Hepatocyte (in vitro differentiated cells): ENCODE measurements around the gene LDLRAD4. TPM values are rescaled to one million over a fixed set of nuclear protein-coding genes. Genes with fewer than 3 reads are reported as not detected.

Experiments used
- DNase-seq: peaks from one replicate; pipeline ENCODE4 v3.0.0-alpha.2; 2016; ENCODE audit warnings: low spot score
- H2AFZ ChIP-seq: fragments of 200-600 bp; sonication (generic); 2 replicates; pipeline ENCODE4 v1.6.0; 2016; ENCODE audit warnings: antibody characterized with exemption, mild to moderate bottlenecking
- H3K27ac ChIP-seq: fragments of 200-600 bp; sonication (generic); 2 replicates; pipeline ENCODE4 v1.5.1; 2016; ENCODE audit warnings: mild to moderate bottlenecking
- H3K27me3 ChIP-seq: fragments of 200-600 bp; sonication (generic); 2 replicates; pipeline ENCODE4 v1.6.1; 2016
- H3K36me3 ChIP-seq: fragments of 200-600 bp; sonication (generic); replicated peaks from 2 replicates; pipeline ENCODE4 v1.5.1; 2016; ENCODE audit warnings: low read depth; ENCODE audit not compliant: insufficient read depth
- H3K4me1 ChIP-seq: fragments of 200-600 bp; sonication (generic); 2 replicates; pipeline ENCODE4 v1.5.1; 2016; ENCODE audit warnings: mild to moderate bottlenecking, moderate library complexity; ENCODE audit not compliant: insufficient read depth
- H3K4me2 ChIP-seq: fragments of 200-600 bp; sonication (generic); 2 replicates; pipeline ENCODE4 v1.6.0; 2016
- H3K4me3 ChIP-seq: fragments of 200-600 bp; sonication (generic); 2 replicates; pipeline ENCODE4 v1.5.1; 2016; ENCODE audit warnings: mild to moderate bottlenecking
- H3K79me2 ChIP-seq: fragments of 200-600 bp; sonication (generic); 2 replicates; pipeline ENCODE4 v1.6.0; 2017; ENCODE audit warnings: mild to moderate bottlenecking
- H3K9me2 ChIP-seq: fragments of 200-600 bp; sonication (generic); replicated peaks from 2 replicates; pipeline ENCODE4 v1.6.0; 2017; ENCODE audit warnings: mild to moderate bottlenecking; ENCODE audit not compliant: insufficient read depth
- H3K9me3 ChIP-seq: fragments of 200-600 bp; sonication (generic); 2 replicates; pipeline ENCODE4 v1.5.1; 2016; ENCODE audit warnings: low read depth, mild to moderate bottlenecking
- H4K20me1 ChIP-seq: fragments of 200-600 bp; sonication (generic); 2 replicates; pipeline ENCODE4 v1.6.0; 2016; ENCODE audit warnings: mild to moderate bottlenecking; ENCODE audit not compliant: insufficient read depth, poor library complexity, severe bottlenecking
- EZH2 ChIP-seq: fragments of 200-600 bp; sonication (generic); IDR thresholded peaks from 2 replicates; pipeline ENCODE4 v1.6.1; 2016; ENCODE audit warnings: antibody characterized with exemption, mild to moderate bottlenecking, borderline replicate concordance
- EZH2phosphoT487 ChIP-seq: fragments of 200-600 bp; sonication (generic); IDR thresholded peaks from one replicate; pipeline ENCODE4 v1.6.1; 2018; ENCODE audit warnings: antibody characterized with exemption, mild to moderate bottlenecking, low read depth, moderate library complexity; ENCODE audit not compliant: unreplicated experiment, severe bottlenecking
- WGBS: methylation state at CpG from one replicate; pipeline ENCODE4 v1.1.6; 2016; ENCODE audit warnings: low lambda C conversion rate; ENCODE audit errors: missing lambda C conversion rate; 5-methylcytosine and 5-hydroxymethylcytosine counted together
- polyA plus RNA-seq: library from polyadenylated mRNA; unstranded; fragments of >200 nt; fragmentation: Nextera tagmentation; extraction: Ambion mirVana; gene quantifications from 2 replicates; pipeline ENCODE4 v1.2.1, GENCODE V29; 2016
- total RNA-seq: library from RNA; depleted of rRNA; stranded (reverse); fragments of >200 nt; gene quantifications from 2 replicates; pipeline ENCODE4 v1.2.3, GENCODE V29; 2014
- TF ChIP-seq, protein P1 (sequence below): fragments of 200-600 bp; sonication (generic); IDR thresholded peaks from 2 replicates; pipeline ENCODE4 v1.5.1; 2016; ENCODE audit warnings: antibody characterized with exemption, mild to moderate bottlenecking; ENCODE audit not compliant: poor library complexity

LDLRAD4 gene
- total and polyA plus RNA-seq, 2 experiments from 2014 or later, result 15.1 to 29.0 TPM

DNA sequence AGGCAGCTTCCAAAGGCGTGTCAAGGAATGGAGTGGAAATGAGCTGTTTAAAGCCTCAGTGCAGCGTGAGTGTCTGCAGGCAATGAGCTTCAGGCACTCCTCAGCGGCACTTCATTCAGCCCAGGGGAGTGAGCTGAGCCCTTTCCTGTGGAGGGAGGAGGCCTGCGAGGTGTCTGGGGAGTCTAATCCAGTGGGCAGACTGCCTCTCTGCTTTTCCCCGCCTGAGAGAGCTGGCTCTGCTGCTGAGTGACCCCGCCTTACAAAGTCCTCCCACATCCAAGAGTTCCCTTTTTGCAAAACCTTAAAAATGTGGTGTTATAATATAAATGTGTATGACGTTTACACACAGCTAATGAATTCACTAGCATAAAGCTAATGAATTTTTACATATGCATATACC lies 7.0 kb upstream of the LDLRAD4 start:
- TF ChIP-seq EZH2, result no peak
- no peak for TF ChIP-seq EZH2phosphoT487
- TF ChIP-seq, protein P1, sequence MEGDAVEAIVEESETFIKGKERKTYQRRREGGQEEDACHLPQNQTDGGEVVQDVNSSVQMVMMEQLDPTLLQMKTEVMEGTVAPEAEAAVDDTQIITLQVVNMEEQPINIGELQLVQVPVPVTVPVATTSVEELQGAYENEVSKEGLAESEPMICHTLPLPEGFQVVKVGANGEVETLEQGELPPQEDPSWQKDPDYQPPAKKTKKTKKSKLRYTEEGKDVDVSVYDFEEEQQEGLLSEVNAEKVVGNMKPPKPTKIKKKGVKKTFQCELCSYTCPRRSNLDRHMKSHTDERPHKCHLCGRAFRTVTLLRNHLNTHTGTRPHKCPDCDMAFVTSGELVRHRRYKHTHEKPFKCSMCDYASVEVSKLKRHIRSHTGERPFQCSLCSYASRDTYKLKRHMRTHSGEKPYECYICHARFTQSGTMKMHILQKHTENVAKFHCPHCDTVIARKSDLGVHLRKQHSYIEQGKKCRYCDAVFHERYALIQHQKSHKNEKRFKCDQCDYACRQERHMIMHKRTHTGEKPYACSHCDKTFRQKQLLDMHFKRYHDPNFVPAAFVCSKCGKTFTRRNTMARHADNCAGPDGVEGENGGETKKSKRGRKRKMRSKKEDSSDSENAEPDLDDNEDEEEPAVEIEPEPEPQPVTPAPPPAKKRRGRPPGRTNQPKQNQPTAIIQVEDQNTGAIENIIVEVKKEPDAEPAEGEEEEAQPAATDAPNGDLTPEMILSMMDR, result no peak
- no peaks in the 10 kb centered on the region for H4K20me1 ChIP-seq
- H3K4me3 ChIP-seq, result no peak overlapping the region
- no peaks in the 10 kb centered on the region for H3K36me3 ChIP-seq
- H3K27me3 ChIP-seq, result peaks cover 3% of the 10 kb centered on the region
- H3K4me2 ChIP-seq, result no peak overlapping the region
- H3K4me1 ChIP-seq, result peaks cover under 1% of the 10 kb centered on the region
- no peak for DNase-seq
- WGBS, result 61% methylated on average over 7 of the region's 7 CpGs
- H3K9me2 ChIP-seq, result no peaks in the 10 kb centered on the region
- no peaks in the 10 kb centered on the region for H3K9me3 ChIP-seq
- no peak overlapping the region for H3K27ac ChIP-seq
- H2AFZ ChIP-seq, result no peak overlapping the region
- no peaks in the 10 kb centered on the region for H3K79me2 ChIP-seq

DNA sequence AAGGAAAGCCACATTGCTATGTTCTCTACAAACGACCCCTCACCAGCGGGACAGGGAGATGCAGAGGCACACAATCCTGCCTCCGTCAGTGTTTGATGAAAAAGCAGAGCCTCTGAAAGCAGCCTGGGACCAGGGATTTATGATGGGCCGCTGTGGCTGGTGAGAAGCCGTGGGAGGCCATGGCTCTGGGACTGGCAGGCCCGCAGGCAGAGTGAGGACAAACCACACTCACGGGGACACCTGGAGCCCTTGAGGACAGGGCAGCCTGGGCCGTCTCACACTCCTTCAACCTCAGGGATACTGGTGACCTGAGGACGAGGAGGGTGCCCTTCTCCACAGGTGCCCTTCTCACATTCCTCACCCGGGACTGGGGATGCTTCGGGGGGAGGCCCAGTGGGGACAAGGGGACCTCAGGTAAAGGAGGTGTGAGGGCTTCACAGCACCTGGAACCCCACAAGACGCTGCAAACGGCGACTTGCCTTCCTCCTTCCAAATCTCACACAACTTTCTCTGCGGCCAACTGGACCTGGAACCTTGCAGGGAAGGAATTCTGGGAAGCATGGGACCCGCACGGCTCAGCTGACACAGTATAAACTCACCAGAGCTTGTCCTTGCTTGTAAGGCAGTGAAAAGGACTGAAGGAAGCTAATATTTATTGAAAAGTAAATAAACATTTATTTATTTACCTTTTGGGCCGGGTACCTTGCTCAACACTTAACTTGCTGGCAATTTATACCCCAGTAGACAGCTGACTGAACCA lies 5.3 kb upstream of the LDLRAD4 start:
- Histone ChIP-seq H3K9me3 (no peaks in the 10 kb centered on the region), H3K36me3 (no peaks in the 10 kb centered on the region), H4K20me1 (no peaks in the 10 kb centered on the region), H2AFZ (no peak overlapping the region), H3K27ac (no peak overlapping the region), H3K4me3 (no peak overlapping the region), H3K79me2 (no peaks in the 10 kb centered on the region), H3K4me2 (no peak overlapping the region), H3K9me2 (no peaks in the 10 kb centered on the region), H3K27me3 (peaks cover 3% of the 10 kb centered on the region), H3K4me1 (peaks cover 7% of the 10 kb centered on the region)
- no peak for DNase-seq
- TF ChIP-seq, protein P1, result no peak
- TF ChIP-seq EZH2phosphoT487 (no peak), EZH2 (no peak)
- WGBS, result 92% methylated on average over 18 of the region's 18 CpGs

- peaks cover 9% of the 10 kb centered on the region for H3K27me3 ChIP-seq
- TF ChIP-seq EZH2, result no peak
- TF ChIP-seq, protein P1, result no peak
- no peak overlapping the region for H2AFZ ChIP-seq
- H3K4me1 ChIP-seq, result peaks cover 7% of the 10 kb centered on the region
- H4K20me1 ChIP-seq, result no peaks in the 10 kb centered on the region
- H3K4me2 ChIP-seq, result no peak overlapping the region
- H3K9me3 ChIP-seq, result no peaks in the 10 kb centered on the region
- H3K79me2 ChIP-seq, result peaks cover 4% of the 10 kb centered on the region
- H3K27ac ChIP-seq, result no peak overlapping the region
- no peaks in the 10 kb centered on the region for H3K9me2 ChIP-seq
- no peak for DNase-seq
- no peak overlapping the region for H3K4me3 ChIP-seq
- H3K36me3 ChIP-seq, result no peaks in the 10 kb centered on the region
- 94% methylated on average over 1 of the region's 1 CpG for WGBS
These were observed 4.0 kb upstream of the LDLRAD4 start for GRCh38 chr18:13214609-13215008.
